ENCODE data around the gene HJV.

Gene HJV

GRCh38 chr1:146021050-146021445 is 487 bp downstream of the HJV start:
- DNase-seq: no peak

- DNase-seq: no peak
Observed at GRCh38 chr1:146020058-146021049, 1.2 kb downstream of the HJV start.

GRCh38 chr1:146019231-146020057 is 2.1 kb downstream of the HJV start:
- no peak for DNase-seq

- no peak for DNase-seq
Observed at GRCh38 chr1:146016891-146017290, 4.6 kb downstream of the HJV start.

GRCh38 chr1:146013559-146013922 is 8.0 kb downstream of the HJV start:
- DNase-seq: no peak

GRCh38 chr1:146012703-146013558 is 8.6 kb downstream of the HJV start:
- peak in 1 of 2 donors; percentile 69 for DNase-seq

GRCh38 chr1:146010126-146010738 is 11.3 kb downstream of the HJV start:
- DNase-seq: no peak

- no peak for DNase-seq
Observed at GRCh38 chr1:146007489-146008133, 13.9 kb downstream of the HJV start.

GRCh38 chr1:146001709-146002108 is 19.8 kb downstream of the HJV start:
- DNase-seq: no peak

GRCh38 chr1:145999321-146000024 is 22.1 kb downstream of the HJV start:
- no peak for DNase-seq

- no peak for DNase-seq
Observed at GRCh38 chr1:145997718-145998023, 23.9 kb downstream of the HJV start.

GRCh38 chr1:145997016-145997717 is 24.4 kb downstream of the HJV start:
- peak; percentile 52 to 68 for DNase-seq

GRCh38 chr1:145996433-145997015 is 25.0 kb downstream of the HJV start, which contains the start of gene TXNIP:
Gene TXNIP (minus strand): TSS chr1:145996579. CDS start chr1:145996266, 313 bp downstream.
- DNase-seq: peak; percentile 91 to 96

GRCh38 chr1:145995964-145996432 is 25.5 kb downstream of the HJV start:
- no peak for DNase-seq

GRCh38 chr1:145995148-145995881 is 26.2 kb downstream of the HJV start:
- no peak for DNase-seq

- DNase-seq: peak; percentile 49 to 51
Observed at GRCh38 chr1:145994391-145995120, 27.0 kb downstream of the HJV start.

- DNase-seq: no peak
Observed at GRCh38 chr1:145993618-145994390, 27.7 kb downstream of the HJV start.

Measured in stimulated activated CD4-positive, alpha-beta T cell treated with anti-CD3 and anti-CD28 coated beads, Interleukin-2, amount 100 ng/mL, for 24 hours (primary cell).